H1 (cell line): ENCODE data around the gene IQCE. TPM values are rescaled to one million over a fixed set of nuclear protein-coding genes. Genes with fewer than 3 reads are reported as not detected.

Source experiments
- CTCF ChIA-PET: fragments of 300-600 bp; sonication (Branson Sonifier 250); formaldehyde crosslinking; loops from one replicate; lab custom pipeline; 2021; ENCODE audit not compliant: partially characterized antibody; lab: Charles Lee
- POLR2A ChIA-PET: fragments of 300-600 bp; sonication (Branson Sonifier 250); formaldehyde crosslinking; loops from one replicate; lab custom pipeline; 2021; ENCODE audit warnings: inconsistent platforms; ENCODE audit not compliant: partially characterized antibody; lab: Charles Lee
- DNase-seq, 2 experiments: peaks; one replicate each; pipeline versions ENCODE4 v3.0.0 to v3.0.0-alpha.2; 2010 to 2022; ENCODE audit warnings: low spot score in 2 of 2, low read depth in 1 of 2, mixed read lengths in 1 of 2
- FAIRE-seq: peaks from 2 replicates; lab custom pipeline; 2011; peaks lifted over from hg19 to GRCh38; lab: Jason Lieb, UNC
- H2AFZ ChIP-seq: 2 replicates; pipeline ENCODE4 v1.8.1; 2012; ENCODE audit warnings: low read length, inconsistent platforms
- H2AK5ac ChIP-seq: 2 replicates; pipeline ENCODE4 v1.6.1; 2013; ENCODE audit warnings: low read depth, low read length
- H2BK120ac ChIP-seq: replicated peaks from 2 replicates; pipeline ENCODE3; 2013; ENCODE audit warnings: low read depth, low read length, inconsistent platforms
- H2BK12ac ChIP-seq: 2 replicates; pipeline ENCODE4 v1.6.1; 2013; ENCODE audit warnings: low read depth, low read length
- H2BK15ac ChIP-seq: 2 replicates; pipeline ENCODE4 v1.6.1; 2013; ENCODE audit warnings: low read length
- H2BK20ac ChIP-seq: 2 replicates; pipeline ENCODE4 v1.6.1; 2013; ENCODE audit warnings: low read length
- H2BK5ac ChIP-seq: 2 replicates; pipeline ENCODE4 v1.6.1; 2013; ENCODE audit warnings: low read depth, low read length
- H3K14ac ChIP-seq: 2 replicates; pipeline ENCODE4 v1.6.1; 2013; ENCODE audit warnings: inconsistent platforms; ENCODE audit not compliant: insufficient read length
- H3K18ac ChIP-seq: 2 replicates; pipeline ENCODE4 v1.6.1; 2013; ENCODE audit warnings: low read length; ENCODE audit errors: extremely low read depth
- H3K23ac ChIP-seq: 2 replicates; pipeline ENCODE4 v1.6.1; 2013; ENCODE audit warnings: inconsistent platforms; ENCODE audit not compliant: insufficient read length
- H3K23me2 ChIP-seq: 2 replicates; pipeline ENCODE4 v1.6.1; 2013; ENCODE audit warnings: low read depth, low read length
- H3K27ac ChIP-seq: 2 replicates; pipeline ENCODE4 v1.6.1; 2011; ENCODE audit warnings: low read depth, low read length, inconsistent platforms
- H3K27me3 ChIP-seq, 4 experiments: replicated peaks in 1 of 4; 1 replicate in 1 of 4; 2 replicates in 3 of 4; pipeline versions ENCODE4 v1.6.1 to v1.8.1; 2011 to 2013; ENCODE audit warnings: low read length in 3 of 4, mild to moderate bottlenecking in 3 of 4, inconsistent platforms in 2 of 4, mixed read lengths in 2 of 4, moderate library complexity in 1 of 4; ENCODE audit not compliant: control insufficient read depth in 3 of 4, insufficient read depth in 3 of 4; ENCODE audit errors: extremely low read depth in 1 of 4
- H3K36me3 ChIP-seq, 4 experiments: 2 replicates each; pipeline versions ENCODE4 v1.6.1 to v1.8.1; 2011 to 2013; ENCODE audit warnings: mild to moderate bottlenecking in 4 of 4, low read length in 3 of 4, moderate library complexity in 2 of 4, control low read depth in 1 of 4, inconsistent platforms in 1 of 4; ENCODE audit not compliant: insufficient read depth in 4 of 4, control insufficient read depth in 2 of 4
- H3K4ac ChIP-seq: replicated peaks from 2 replicates; pipeline ENCODE3; 2013; ENCODE audit warnings: low read length, low read depth, mixed read lengths, inconsistent platforms; ENCODE audit not compliant: insufficient read length
- H3K4me1 ChIP-seq, 4 experiments: replicated peaks in 1 of 4; 1 replicate in 1 of 4; 2 replicates in 3 of 4; pipeline versions ENCODE4 v1.6.1 to v1.8.1; 2011 to 2013; ENCODE audit warnings: low read length in 3 of 4, inconsistent platforms in 2 of 4, mixed read lengths in 1 of 4; ENCODE audit not compliant: insufficient read depth in 4 of 4, control insufficient read depth in 3 of 4
- H3K4me2 ChIP-seq, 2 experiments: 2 replicates each; pipeline versions ENCODE4 v1.6.1 to v1.8.1; 2011 to 2013; ENCODE audit warnings: low read depth in 2 of 2, low read length in 2 of 2, control low read depth in 1 of 2, inconsistent platforms in 1 of 2, mild to moderate bottlenecking in 1 of 2; ENCODE audit not compliant: insufficient read depth in 1 of 2
- H3K4me3 ChIP-seq, 4 experiments: fragments of 200-600, 300-600 bp in 1 of 4; sonication (generic), shearing (Covaris generic), sonication (Bioruptor Twin) in 1 of 4; 2 replicates each; pipeline versions ENCODE4 v1.5.1 to v1.8.1; 2011 to 2016; ENCODE audit warnings: low read length in 4 of 4, low read depth in 3 of 4, control low read depth in 2 of 4, inconsistent platforms in 2 of 4, mild to moderate bottlenecking in 2 of 4, mixed read lengths in 1 of 4, moderate library complexity in 1 of 4; ENCODE audit not compliant: insufficient read depth in 2 of 4; ENCODE audit errors: extremely low read depth in 1 of 4
- H3K56ac ChIP-seq: replicated peaks from 2 replicates; pipeline ENCODE3; 2013; ENCODE audit warnings: low read depth, mild to moderate bottlenecking, mixed read lengths, low read length, inconsistent platforms; ENCODE audit not compliant: insufficient read length
- H3K79me1 ChIP-seq: 2 replicates; pipeline ENCODE4 v1.6.1; 2013; ENCODE audit warnings: low read depth, low read length, control low read depth
- H3K79me2 ChIP-seq, 2 experiments: 2 replicates each; pipeline versions ENCODE4 v1.6.1 to v1.8.1; 2012 to 2013; ENCODE audit warnings: low read length in 2 of 2, mild to moderate bottlenecking in 2 of 2, inconsistent platforms in 1 of 2; ENCODE audit not compliant: insufficient read depth in 2 of 2, control insufficient read depth in 1 of 2
- H3K9ac ChIP-seq, 4 experiments: replicated peaks in 1 of 4; 1 replicate in 1 of 4; 2 replicates in 3 of 4; pipeline versions ENCODE4 v1.6.1 to v1.8.1; 2011 to 2013; ENCODE audit warnings: low read depth in 3 of 4, low read length in 3 of 4, control low read depth in 2 of 4, mild to moderate bottlenecking in 2 of 4, moderate library complexity in 2 of 4, inconsistent platforms in 1 of 4; ENCODE audit errors: extremely low read depth in 1 of 4
- H3K9me3 ChIP-seq, 2 experiments: 2 replicates each; pipeline versions ENCODE4 v1.6.1 to v1.8.1; 2012 to 2013; ENCODE audit warnings: mild to moderate bottlenecking in 2 of 2, moderate library complexity in 2 of 2, control low read depth in 1 of 2, inconsistent platforms in 1 of 2, low read depth in 1 of 2, low read length in 1 of 2, mixed read lengths in 1 of 2; ENCODE audit not compliant: insufficient read depth in 2 of 2
- H4K20me1 ChIP-seq, 2 experiments: replicated peaks in 1 of 2; 2 replicates each; pipeline versions ENCODE3 to v1.8.1; 2011 to 2013; ENCODE audit warnings: inconsistent platforms in 2 of 2, low read length in 2 of 2, mild to moderate bottlenecking in 1 of 2; ENCODE audit not compliant: insufficient read depth in 2 of 2, control insufficient read depth in 1 of 2
- H4K5ac ChIP-seq: 2 replicates; pipeline ENCODE4 v1.6.1; 2013; ENCODE audit warnings: low read length, low read depth, mixed read lengths, inconsistent platforms; ENCODE audit not compliant: insufficient read length
- H4K8ac ChIP-seq: 2 replicates; pipeline ENCODE4 v1.8.0; 2013; ENCODE audit warnings: mild to moderate bottlenecking, moderate library complexity, low read length, inconsistent platforms; ENCODE audit not compliant: insufficient read depth; ENCODE audit errors: extremely low read depth
- H4K91ac ChIP-seq: replicated peaks from 2 replicates; pipeline ENCODE3; 2013; ENCODE audit warnings: low read length, mixed read lengths, inconsistent platforms; ENCODE audit not compliant: insufficient read length
- ASH2L ChIP-seq: fragments of 200-600, 300-600 bp; sonication (generic); IDR thresholded peaks from one replicate; pipeline ENCODE4 v1.7.1; 2017; ENCODE audit warnings: low read length
- E2F6 ChIP-seq: IDR thresholded peaks from 2 replicates; pipeline ENCODE4 v1.6.1; 2012; ENCODE audit warnings: inconsistent platforms
- KDM1A ChIP-seq: fragments of 200-600, 300-600 bp; sonication (generic); IDR thresholded peaks from 2 replicates; pipeline ENCODE4 v1.7.1; 2016; ENCODE audit warnings: mild to moderate bottlenecking, low read length, borderline replicate concordance
- NANOG ChIP-seq: IDR thresholded peaks from 2 replicates; pipeline ENCODE4 v1.6.1; 2011; ENCODE audit warnings: low read length, low read depth, mild to moderate bottlenecking, inconsistent platforms; ENCODE audit not compliant: insufficient read depth, poor library complexity, severe bottlenecking
- WGBS, 2 experiments: shearing (Covaris generic) in 1 of 2; methylation state at CpG; one replicate each; pipeline versions ENCODE4 v1.1.6 to v1.1.7; 2013 to 2015; ENCODE audit warnings: low lambda C conversion rate in 2 of 2, mixed read lengths in 2 of 2, inconsistent platforms in 1 of 2, low coverage in 1 of 2, missing lambda C conversion rate in 1 of 2; ENCODE audit not compliant: insufficient replicate concordance in 2 of 2, insufficient coverage in 1 of 2, insufficient read length in 1 of 2; ENCODE audit errors: extremely low coverage in 1 of 2, missing lambda C conversion rate in 1 of 2; 5-methylcytosine and 5-hydroxymethylcytosine counted together
- polyA plus RNA-seq, 7 experiments: library from polyadenylated mRNA; depleted of rRNA in 3 of 7; stranded (reverse) in 5 of 7; unstranded in 2 of 7; fragments of >200 nt in 5 of 7; fragments of 200-250 nt in 2 of 7; gene quantifications; 1 replicate in 5 of 7; 2 replicates in 1 of 7; 4 replicates in 1 of 7; pipeline versions ENCODE4 v1.2.1 to v1.2.3, GENCODE V29; 2011 to 2013; ENCODE audit warnings: missing spikeins in 2 of 7, mixed read lengths in 2 of 7
- total RNA-seq: library from RNA; stranded (reverse); fragmentation: NEBNext Ultra II Directional; extraction: Animal tissue kit (Norgen Biotek cat#: 25700); gene quantifications from 2 replicates; pipeline ENCODE4 v1.2.1, GENCODE V29; 2021

Gene IQCE
- total and polyA plus RNA-seq, 2 of the 8 experiments (the other 6 are each of a cell fraction or from before 2014, with no cell fraction given): 2.2 to 4.9 TPM

GRCh38 chr7:2510130-2510776 lies 48.5 kb upstream of the IQCE start:
- Histone ChIP-seq H4K8ac (no peak overlapping the region; the same call in 1 of the 2 replicates), H4K20me1 (peaks cover 0 to 4% of the 10 kb centered on the region in 2 experiments), H3K4me2 (no peak overlapping the region), H3K9me3 (no peaks in the 10 kb centered on the region), H2AFZ (no peak overlapping the region), H3K9ac (no peak overlapping the region), H2BK20ac (0 out of 2 replicates have a peak overlapping the region, but pooled peaks have one; percentile 48), H2BK12ac (peak overlapping the region; percentile 60; the same call in 1 of the 2 replicates), H3K18ac (no peak overlapping the region), H3K4me3 (no peak overlapping the region), H3K27me3 (no peaks in the 10 kb centered on the region; a peak in 1 of 7 replicates), H3K79me2 (no peaks in the 10 kb centered on the region), H3K56ac (no peak overlapping the region), H3K79me1 (no peaks in the 10 kb centered on the region), H3K27ac (no peak overlapping the region), H3K4me1 (peaks cover 0 to 11% (median 2%) of the 10 kb centered on the region in 4 experiments; a peak in 3 of 7 replicates), H2BK15ac (no peak overlapping the region), H4K91ac (no peak overlapping the region), H3K4ac (no peak overlapping the region), H2BK5ac (no peak overlapping the region), H3K36me3 (no peaks in the 10 kb centered on the region), H3K23me2 (peaks cover 12% of the 10 kb centered on the region; the same call in 1 of the 2 replicates), H3K23ac (no peak overlapping the region), H3K14ac (no peak overlapping the region), H2BK120ac (peak overlapping the region; percentile 29), H2AK5ac (no peak overlapping the region), H4K5ac (no peak overlapping the region)
- FAIRE-seq (no peak), DNase-seq (no peak)
- CTCF ChIA-PET: interaction anchor here (1.1 to 1.9 kb wide), 7 partner anchors 12 to 161 kb away, joined by 3 to 5 read pairs (median 4); no protein-coding TSS in a partner anchor
- POLR2A ChIA-PET: interaction anchor here (0.9 to 4.6 kb wide), 3 partner anchors 11 to 16 kb away, joined by 4 to 19 read pairs (median 7); no protein-coding TSS in a partner anchor
- TF ChIP-seq KDM1A: peak; percentile 43; the same call in 1 of the 2 replicates
- TF ChIP-seq ASH2L: no peak
- no peak for TF ChIP-seq E2F6
- TF ChIP-seq NANOG: no peak
- 84% methylated on average over 12 of the region's 13 CpGs; no CpG with 5 or more reads in 1 of the 2 experiments for WGBS, 2 experiments
